ENCODE results near the gene KCNQ1OT1. TPM values are rescaled to one million over a fixed set of nuclear protein-coding genes. Genes with fewer than 3 reads are reported as not detected.

KCNQ1OT1 gene
- total RNA-seq, 1 experiment from 2014 or later, result 1.2 TPM

DNA sequence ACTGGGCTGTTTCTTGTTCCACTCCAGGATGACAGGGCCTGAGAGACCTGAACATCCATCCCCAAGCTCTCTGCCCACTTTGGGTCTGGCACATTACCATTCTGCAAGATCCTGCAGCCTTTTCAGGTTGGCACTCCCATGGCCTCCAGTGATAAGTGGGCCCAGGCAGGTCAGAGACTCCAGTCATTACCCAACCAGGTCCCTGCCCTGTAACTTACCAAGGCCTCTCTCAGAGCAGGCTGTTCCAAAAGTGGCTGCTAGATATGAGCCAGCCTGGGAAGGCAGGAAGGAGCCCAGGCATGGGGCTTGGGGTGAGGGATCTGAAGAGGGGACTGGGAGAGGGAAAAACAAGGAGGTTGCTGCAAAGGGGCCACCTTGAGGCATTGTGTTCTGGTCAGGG is 35.9 kb downstream of the KCNQ1OT1 start:
- Histone ChIP-seq H2BK12ac (ENCODE audit: insufficient read length, low read depth, low read length) (no peak overlapping the region), H2BK20ac (ENCODE audit: low read depth, low read length, poor library complexity, severe bottlenecking) (no peak overlapping the region), H3K9ac (ENCODE audit: extremely low read depth, insufficient read length, low read length) (no peak overlapping the region), H2BK5ac (ENCODE audit: insufficient read length, low read length) (no peak overlapping the region), H4K5ac (ENCODE audit: insufficient read length, low read depth, low read length) (no peak overlapping the region), H3K23ac (ENCODE audit: insufficient read length, low read depth, low read length) (no peak overlapping the region), H3K4me2 (ENCODE audit: insufficient read depth, insufficient read length, low read length) (no peak overlapping the region), H3K14ac (ENCODE audit: insufficient read depth, low read length) (no peak overlapping the region), H3K18ac (ENCODE audit: insufficient read length, low read depth, low read length) (no peak overlapping the region), H3K9me3 (ENCODE audit: control insufficient read depth, low read depth, low read length) (peaks cover 17% of the 10 kb centered on the region), H4K8ac (replicated peaks; ENCODE audit: insufficient read length, low read depth, low read length) (no peak overlapping the region), H3K23me2 (ENCODE audit: insufficient read length, low read depth, low read length, poor library complexity, severe bottlenecking) (no peaks in the 10 kb centered on the region), H2AK5ac (ENCODE audit: insufficient read length, low read length) (no peak overlapping the region), H3K56ac (ENCODE audit: insufficient read length, low read depth, low read length) (no peak overlapping the region), H3K4me1 (ENCODE audit: insufficient read depth, low read length) (no peaks in the 10 kb centered on the region), H3K27ac (ENCODE audit: insufficient read length, low read depth, low read length) (no peak overlapping the region), H3K27me3 (ENCODE audit: insufficient read depth, low read length) (no peaks in the 10 kb centered on the region; the same call in 1 of the 2 replicates), H2BK15ac (ENCODE audit: low read depth, low read length) (no peak overlapping the region), H3K79me2 (ENCODE audit: insufficient read depth, low read length) (no peaks in the 10 kb centered on the region), H4K91ac (ENCODE audit: insufficient read length, low read depth, low read length) (no peak overlapping the region), H4K20me1 (ENCODE audit: control insufficient read depth, insufficient read depth, insufficient read length) (no peaks in the 10 kb centered on the region), H2BK120ac (ENCODE audit: low read depth, low read length, poor library complexity, severe bottlenecking) (no peak overlapping the region), H3K79me1 (ENCODE audit: insufficient read depth, low read depth, low read length, poor library complexity, severe bottlenecking) (no peaks in the 10 kb centered on the region), H3T11ph (ENCODE audit: low read length) (no peak overlapping the region), H3K4ac (ENCODE audit: low read depth, low read length) (no peak overlapping the region), H2AFZ (ENCODE audit: low read length) (no peak overlapping the region)
- H3K9me3 Mint-ChIP-seq, result peaks cover 40 to 48% of the 10 kb centered on the region in 2 experiments
- no peak overlapping the region for H3K27ac Mint-ChIP-seq
- H3K4me3 Mint-ChIP-seq, result no peak overlapping the region
- DNase-seq, result no peak
- peaks cover 33 to 63% (median 42%) of the 10 kb centered on the region in 3 experiments for H3K36me3 Mint-ChIP-seq (ENCODE audit: insufficient read depth in 1 of 3, low read depth in 3 of 3)
- no peaks in the 10 kb centered on the region for H3K4me1 Mint-ChIP-seq
- peaks cover 56% of the 10 kb centered on the region for H3K27me3 Mint-ChIP-seq (ENCODE audit: low read depth)
- TF ChIP-seq, protein P1, sequence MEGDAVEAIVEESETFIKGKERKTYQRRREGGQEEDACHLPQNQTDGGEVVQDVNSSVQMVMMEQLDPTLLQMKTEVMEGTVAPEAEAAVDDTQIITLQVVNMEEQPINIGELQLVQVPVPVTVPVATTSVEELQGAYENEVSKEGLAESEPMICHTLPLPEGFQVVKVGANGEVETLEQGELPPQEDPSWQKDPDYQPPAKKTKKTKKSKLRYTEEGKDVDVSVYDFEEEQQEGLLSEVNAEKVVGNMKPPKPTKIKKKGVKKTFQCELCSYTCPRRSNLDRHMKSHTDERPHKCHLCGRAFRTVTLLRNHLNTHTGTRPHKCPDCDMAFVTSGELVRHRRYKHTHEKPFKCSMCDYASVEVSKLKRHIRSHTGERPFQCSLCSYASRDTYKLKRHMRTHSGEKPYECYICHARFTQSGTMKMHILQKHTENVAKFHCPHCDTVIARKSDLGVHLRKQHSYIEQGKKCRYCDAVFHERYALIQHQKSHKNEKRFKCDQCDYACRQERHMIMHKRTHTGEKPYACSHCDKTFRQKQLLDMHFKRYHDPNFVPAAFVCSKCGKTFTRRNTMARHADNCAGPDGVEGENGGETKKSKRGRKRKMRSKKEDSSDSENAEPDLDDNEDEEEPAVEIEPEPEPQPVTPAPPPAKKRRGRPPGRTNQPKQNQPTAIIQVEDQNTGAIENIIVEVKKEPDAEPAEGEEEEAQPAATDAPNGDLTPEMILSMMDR (conservative IDR thresholded peaks at IDR 0.05), result no peak
